ENCODE results near the gene SMIM24.

GRCh38 chr19:3510727-3511126 is 30.4 kb upstream of the SMIM24 start:
- TF ChIP-seq POLR2AphosphoS5 (IDR thresholded peaks at IDR 0.05): no peak
- no peak for TF ChIP-seq EP300 (IDR thresholded peaks at IDR 0.05; ENCODE audit: low read depth)
- no peak for TF ChIP-seq CTCF (IDR thresholded peaks at IDR 0.05)
- TF ChIP-seq POLR2A (IDR thresholded peaks at IDR 0.05): no peak

Data from transverse colon (tissue), 4 donors.